ENCODE data around the gene SRA1. TPM values are rescaled to one million over a fixed set of nuclear protein-coding genes. Genes with fewer than 3 reads are reported as not detected.

SRA1 gene
- total and polyA plus RNA-seq, 2 of the 13 experiments (the other 11 are each of a cell fraction or from before 2014, with no cell fraction given): 14.2 to 32.8 TPM

GRCh38 chr5:140607031-140607430, 49.8 kb upstream of the SRA1 start (continued):
- TF ChIP-seq ZNF652 (CRISPR knock-in tag; IDR thresholded peaks at IDR 0.05; ENCODE audit: borderline replicate concordance, low read depth) (peak; percentile 79), ZGPAT (CRISPR knock-in tag; IDR thresholded peaks at IDR 0.05) (peak; percentile 67), ZNF660 (CRISPR knock-in tag; IDR thresholded peaks at IDR 0.05; ENCODE audit: borderline replicate concordance, low read depth) (no peak), CEBPB (IDR thresholded peaks at IDR 0.05; ENCODE audit: borderline replicate concordance, low read depth, low read length) (peak; percentile 99), MAF1 (CRISPR knock-in tag; IDR thresholded peaks at IDR 0.05; ENCODE audit: borderline replicate concordance) (no peak), SP5 (CRISPR knock-in tag; IDR thresholded peaks at IDR 0.05; ENCODE audit: borderline replicate concordance, low read depth) (peak; percentile 56; the same call in 1 of the 2 replicates), ZNF331 (CRISPR knock-in tag; IDR thresholded peaks at IDR 0.05) (peak; percentile 72; the same call in 1 of the 2 replicates), SALL2 (CRISPR knock-in tag; IDR thresholded peaks at IDR 0.05) (no peak), ZNF12 (CRISPR knock-in tag; IDR thresholded peaks at IDR 0.05) (peak; percentile 64; the same call in 1 of the 2 replicates), MEIS1 (CRISPR knock-in tag; IDR thresholded peaks at IDR 0.05; ENCODE audit: borderline replicate concordance) (no peak), HNF4A (CRISPR knock-in tag; IDR thresholded peaks at IDR 0.05) (peak; percentile 95), CREB1 (IDR thresholded peaks at IDR 0.05) (no peak), CREB1 (CRISPR knock-in tag; IDR thresholded peaks at IDR 0.05) (peak; percentile 75), EP300 (IDR thresholded peaks at IDR 0.05; ENCODE audit: low read depth in 2 of 2, low read length in 2 of 2) (peak in 1 of 2 experiments; percentile 91; a peak in 3 of 4 replicates), EP300 (CRISPR knock-in tag; IDR thresholded peaks at IDR 0.05; ENCODE audit: borderline replicate concordance) (peak; percentile 52; the same call in 1 of the 2 replicates), ZBTB4 (CRISPR knock-in tag; IDR thresholded peaks at IDR 0.05; ENCODE audit: borderline replicate concordance) (no peak), ZNF878 (CRISPR knock-in tag; IDR thresholded peaks at IDR 0.05) (peak; percentile 40; the same call in 1 of the 2 replicates), ZNF501 (CRISPR knock-in tag; IDR thresholded peaks at IDR 0.05) (no peak), DZIP1 (CRISPR knock-in tag; IDR thresholded peaks at IDR 0.05) (no peak), SRSF1 (optimal IDR thresholded peaks at IDR 0.05; ENCODE audit: low read depth, low read length) (no peak), ZSCAN9 (CRISPR knock-in tag; IDR thresholded peaks at IDR 0.05; ENCODE audit: borderline replicate concordance) (peak; percentile 77), HMG20A (CRISPR knock-in tag; IDR thresholded peaks at IDR 0.05; ENCODE audit: borderline replicate concordance) (peak; percentile 90), TERF1 (CRISPR knock-in tag; IDR thresholded peaks at IDR 0.05) (no peak)

Measured in HepG2 (cell line).